Measurements from ENCODE around the gene CLEC11A.

DNA sequence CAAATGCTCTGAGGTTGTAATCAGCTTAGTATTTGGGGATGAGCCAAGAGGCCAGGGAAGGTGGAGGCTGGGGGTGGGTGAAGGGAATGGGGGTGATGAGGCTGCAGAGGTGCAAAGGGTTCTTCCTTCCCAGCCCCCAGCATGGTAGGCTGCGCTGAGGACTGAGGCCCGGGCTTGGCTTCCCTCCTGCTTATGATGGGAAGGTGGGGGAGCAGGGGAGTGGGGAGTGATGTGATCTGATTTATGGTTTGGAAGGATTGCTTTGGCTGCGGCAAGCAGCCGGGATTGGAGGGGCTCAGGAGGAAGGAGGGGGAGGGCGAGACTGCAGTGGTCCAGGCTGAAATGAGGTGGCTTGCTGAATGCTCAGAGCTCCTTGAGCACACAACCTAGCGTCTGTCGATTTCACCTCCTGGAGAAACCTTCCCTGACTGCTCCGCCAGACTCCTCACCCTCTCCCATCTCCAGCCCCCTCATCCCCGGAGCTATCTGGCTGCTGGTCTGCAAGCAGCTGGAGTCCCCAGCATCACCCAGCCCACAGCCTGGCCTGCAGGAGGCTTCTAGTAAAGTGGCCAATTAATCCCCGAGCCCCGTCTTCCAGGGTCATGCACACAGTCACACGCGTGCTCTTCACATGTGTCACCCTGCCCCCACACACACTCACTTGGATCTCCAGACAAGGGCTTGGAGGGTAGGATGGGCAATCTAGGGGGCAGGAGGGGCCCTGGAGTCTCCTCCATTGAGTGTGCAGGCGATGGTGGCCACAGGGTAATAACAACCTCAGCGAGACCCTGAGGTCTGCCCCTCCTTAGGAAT is 757 bp upstream of the CLEC11A start:
- TF ChIP-seq, protein P1, sequence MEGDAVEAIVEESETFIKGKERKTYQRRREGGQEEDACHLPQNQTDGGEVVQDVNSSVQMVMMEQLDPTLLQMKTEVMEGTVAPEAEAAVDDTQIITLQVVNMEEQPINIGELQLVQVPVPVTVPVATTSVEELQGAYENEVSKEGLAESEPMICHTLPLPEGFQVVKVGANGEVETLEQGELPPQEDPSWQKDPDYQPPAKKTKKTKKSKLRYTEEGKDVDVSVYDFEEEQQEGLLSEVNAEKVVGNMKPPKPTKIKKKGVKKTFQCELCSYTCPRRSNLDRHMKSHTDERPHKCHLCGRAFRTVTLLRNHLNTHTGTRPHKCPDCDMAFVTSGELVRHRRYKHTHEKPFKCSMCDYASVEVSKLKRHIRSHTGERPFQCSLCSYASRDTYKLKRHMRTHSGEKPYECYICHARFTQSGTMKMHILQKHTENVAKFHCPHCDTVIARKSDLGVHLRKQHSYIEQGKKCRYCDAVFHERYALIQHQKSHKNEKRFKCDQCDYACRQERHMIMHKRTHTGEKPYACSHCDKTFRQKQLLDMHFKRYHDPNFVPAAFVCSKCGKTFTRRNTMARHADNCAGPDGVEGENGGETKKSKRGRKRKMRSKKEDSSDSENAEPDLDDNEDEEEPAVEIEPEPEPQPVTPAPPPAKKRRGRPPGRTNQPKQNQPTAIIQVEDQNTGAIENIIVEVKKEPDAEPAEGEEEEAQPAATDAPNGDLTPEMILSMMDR (IDR thresholded peaks at IDR 0.05; ENCODE audit: low read depth, low read length, poor library complexity, severe bottlenecking): no peak
- TF ChIP-seq EZH2phosphoT487 (IDR thresholded peaks at IDR 0.05; ENCODE audit: borderline replicate concordance, low read length): no peak
